HL-60 (cell line): Measurements from ENCODE around the gene TDRD3.

Experiments used
- DNase-seq, 2 experiments: peaks; one replicate each; pipeline ENCODE4 v3.0.0-alpha.2; 2010 to 2020; ENCODE audit warnings: low read depth in 1 of 2, low spot score in 1 of 2
- H3K27ac ChIP-seq: fragments of 250-450 bp; sonication (Bioruptor Pico); replicated peaks from 2 replicates; pipeline ENCODE4 v1.5.1; 2020; ENCODE audit warnings: mild to moderate bottlenecking, moderate library complexity
- H3K27me3 ChIP-seq: fragments of 250-450 bp; sonication (Bioruptor Pico); 2 replicates; pipeline ENCODE4 v1.5.1; 2021; ENCODE audit warnings: mild to moderate bottlenecking, moderate library complexity; ENCODE audit not compliant: insufficient read depth, poor library complexity, severe bottlenecking
- H3K4me3 ChIP-seq: replicated peaks from 2 replicates; pipeline ENCODE4 v1.5.1; 2011; ENCODE audit warnings: mild to moderate bottlenecking, control low read depth, low read length; ENCODE audit not compliant: insufficient read depth
- CTCF ChIP-seq: IDR thresholded peaks from one replicate; pipeline ENCODE4 v1.5.1; 2011; ENCODE audit warnings: low read length, control low read depth, inconsistent platforms; ENCODE audit not compliant: insufficient read depth
- GABPA ChIP-seq: IDR thresholded peaks from 2 replicates; pipeline ENCODE4 v1.6.1; 2012; ENCODE audit warnings: low read depth
- POLR2AphosphoS5 ChIP-seq: IDR thresholded peaks from 2 replicates; pipeline ENCODE4 v1.6.1; 2012; ENCODE audit warnings: low read depth
- REST ChIP-seq: IDR thresholded peaks from 2 replicates; pipeline ENCODE4 v1.6.1; 2012; ENCODE audit warnings: low read depth; ENCODE audit not compliant: insufficient replicate concordance
- SPI1 ChIP-seq: IDR thresholded peaks from 2 replicates; pipeline ENCODE4 v1.6.1; 2012; ENCODE audit warnings: low read depth, mild to moderate bottlenecking, borderline replicate concordance

The TDRD3 gene

GRCh38 chr13:60590800-60591747, 194.1 kb downstream of the TDRD3 start:
- peak; percentile 87 to 93 for DNase-seq
- TF ChIP-seq REST (no peak), CTCF (no peak), POLR2AphosphoS5 (peak; percentile 61; the same call in 1 of the 2 replicates), GABPA (no peak), SPI1 (peak; percentile 5; the same call in 1 of the 2 replicates)
- Histone ChIP-seq H3K27me3 (no peaks in the 10 kb centered on the region), H3K27ac (peak overlapping the region; percentile 79), H3K4me3 (no peak overlapping the region)

GRCh38 chr13:60603049-60603448, 206.0 kb downstream of the TDRD3 start:
- H3K27me3 ChIP-seq: no peaks in the 10 kb centered on the region

GRCh38 chr13:60604058-60604457, 207.0 kb downstream of the TDRD3 start:
- TF ChIP-seq SPI1 (no peak), REST (no peak), POLR2AphosphoS5 (no peak), CTCF (no peak), GABPA (no peak)
- Histone ChIP-seq H3K27me3 (no peaks in the 10 kb centered on the region), H3K4me3 (no peak overlapping the region), H3K27ac (no peak overlapping the region)
- DNase-seq: no peak

More at GRCh38 chr13:60603049-60603448, 206.0 kb downstream of the TDRD3 start:
- Histone ChIP-seq H3K4me3 (no peak overlapping the region), H3K27ac (no peak overlapping the region)
- DNase-seq: no peak
- TF ChIP-seq SPI1 (no peak), POLR2AphosphoS5 (no peak), GABPA (no peak), CTCF (no peak)
